Gastrocnemius medialis (tissue), 4 donors: ENCODE data around the gene NR1D1. TPM values are rescaled to one million over a fixed set of nuclear protein-coding genes. Genes with fewer than 3 reads are reported as not detected.
"Not testable (repeated sequence)": the region's sequence is repeated elsewhere in the genome, so short reads cannot be mapped to it uniquely, and the experiment has no call there.

Experiments used
- ATAC-seq, 2 donors: fragments of 150-250 bp; one replicate each; pipeline ENCODE4 v1.9.1; 2016
- DNase-seq, 2 donors: peaks; one replicate each; pipeline ENCODE4 v3.0.0-alpha.2; 2019
- H3K27ac ChIP-seq, 4 donors: fragments of 200-600 bp; sonication (generic); 1 replicate in 1 of 4; 2 replicates in 3 of 4; pipeline ENCODE4 v1.5.1; 2016 to 2018; ENCODE audit warnings: mild to moderate bottlenecking in 2 of 4, moderate library complexity in 1 of 4
- H3K27me3 ChIP-seq, 3 donors: fragments of 200-600 bp; sonication (generic) in 2 of 3; 1 replicate in 1 of 3; 2 replicates in 2 of 3; pipeline versions ENCODE4 v1.5.1 to v1.6.0; 2016 to 2019; ENCODE audit warnings: mild to moderate bottlenecking in 1 of 3, moderate library complexity in 1 of 3
- H3K36me3 ChIP-seq, 2 donors: fragments of 200-600 bp; sonication (generic) in 1 of 2; one replicate each; pipeline ENCODE4 v1.5.1; 2017 to 2018
- H3K4me1 ChIP-seq, 2 donors: fragments of 200-600 bp; sonication (generic) in 1 of 2; one replicate each; pipeline ENCODE4 v1.5.1; 2016 to 2017; ENCODE audit warnings: mild to moderate bottlenecking in 2 of 2
- H3K4me3 ChIP-seq, 4 donors: fragments of 200-600 bp; sonication (generic) in 3 of 4; 1 replicate in 1 of 4; 2 replicates in 3 of 4; pipeline ENCODE4 v1.5.1; 2016 to 2019; ENCODE audit warnings: mild to moderate bottlenecking in 2 of 4
- H3K9me3 ChIP-seq, 3 donors: fragments of 200-600 bp; sonication (generic) in 2 of 3; 1 replicate in 1 of 3; 2 replicates in 2 of 3; pipeline ENCODE4 v1.5.1; 2016 to 2019
- POLR2A ChIP-seq, 2 donors: fragments of 450-650 bp; IDR thresholded peaks; one replicate each; pipeline ENCODE4 v1.6.1; 2017; ENCODE audit warnings: antibody characterized with exemption in 2 of 2, mild to moderate bottlenecking in 2 of 2, moderate library complexity in 2 of 2
- in situ Hi-C, 4 donors: fragments of 200-750 bp; cut with MboI; loops; one replicate each; pipeline versions ENCODE4 v1.15.0 to v1.8.0; 2017; ENCODE audit warnings: low sequenced_read_pairs in 4 of 4
- intact Hi-C: fragments of 100-400 bp; cut with DNase I; formaldehyde crosslinking; loops from one replicate; pipeline ENCODE4 v1.15.1; 2023; ENCODE audit warnings: low total_unique reads
- total RNA-seq, 4 donors: library from RNA; depleted of rRNA; stranded (reverse); fragments of >200 nt; gene quantifications; one replicate each; pipeline versions ENCODE4 v1.1.0 to v1.2.3, GENCODE V29; 2016
- TF ChIP-seq, protein P1 (sequence below), 5 experiments: fragments of 450-650 bp in 3 of 5; fragments of 200-600 bp in 2 of 5; sonication (generic) in 2 of 5; IDR thresholded peaks in 4 of 5; conservative IDR thresholded peaks in 1 of 5; 1 replicate in 4 of 5; 2 replicates in 1 of 5; pipeline ENCODE4 v1.5.1; 2016 to 2019; ENCODE audit warnings: antibody characterized with exemption in 5 of 5, mild to moderate bottlenecking in 3 of 5, moderate library complexity in 3 of 5

NR1D1 gene
- total RNA-seq: 10 to 100 TPM; 16.0 to 34.2 (median 18.3) TPM

- H3K9me3 ChIP-seq: no peaks in the 10 kb centered on the region
- H3K27ac ChIP-seq: peak within 1 kb of the TSS; percentile 93 to 100 (median 96)
- peak; percentile 98 to 99 for TF ChIP-seq POLR2A (IDR thresholded peaks at IDR 0.05)
- TF ChIP-seq, protein P1, sequence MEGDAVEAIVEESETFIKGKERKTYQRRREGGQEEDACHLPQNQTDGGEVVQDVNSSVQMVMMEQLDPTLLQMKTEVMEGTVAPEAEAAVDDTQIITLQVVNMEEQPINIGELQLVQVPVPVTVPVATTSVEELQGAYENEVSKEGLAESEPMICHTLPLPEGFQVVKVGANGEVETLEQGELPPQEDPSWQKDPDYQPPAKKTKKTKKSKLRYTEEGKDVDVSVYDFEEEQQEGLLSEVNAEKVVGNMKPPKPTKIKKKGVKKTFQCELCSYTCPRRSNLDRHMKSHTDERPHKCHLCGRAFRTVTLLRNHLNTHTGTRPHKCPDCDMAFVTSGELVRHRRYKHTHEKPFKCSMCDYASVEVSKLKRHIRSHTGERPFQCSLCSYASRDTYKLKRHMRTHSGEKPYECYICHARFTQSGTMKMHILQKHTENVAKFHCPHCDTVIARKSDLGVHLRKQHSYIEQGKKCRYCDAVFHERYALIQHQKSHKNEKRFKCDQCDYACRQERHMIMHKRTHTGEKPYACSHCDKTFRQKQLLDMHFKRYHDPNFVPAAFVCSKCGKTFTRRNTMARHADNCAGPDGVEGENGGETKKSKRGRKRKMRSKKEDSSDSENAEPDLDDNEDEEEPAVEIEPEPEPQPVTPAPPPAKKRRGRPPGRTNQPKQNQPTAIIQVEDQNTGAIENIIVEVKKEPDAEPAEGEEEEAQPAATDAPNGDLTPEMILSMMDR (IDR thresholded peaks at IDR 0.05 in 4 of 5, conservative IDR thresholded peaks at IDR 0.05 in 1 of 5): no peak
- no peak for DNase-seq
- peak within 1 kb of the TSS; percentile 76 to 100 (median 82) for H3K4me3 ChIP-seq
- in situ Hi-C loops: no loop called here
- H3K27me3 ChIP-seq: no peaks in the 10 kb centered on the region
- peaks cover 0 to 20% of the 10 kb centered on the region in 2 donors for H3K36me3 ChIP-seq
- peaks cover 78 to 80% of the 10 kb centered on the region in 2 donors for H3K4me1 ChIP-seq
- intact Hi-C loops: no loop called here
- ATAC-seq: no peak
Measured at GRCh38 chr17:40100419-40100668, at the start of gene NR1D1. TSS of gene NR1D1 (minus strand) at chr17:40100589. CDS start at chr17:40100094, 495 bp downstream.

DNA sequence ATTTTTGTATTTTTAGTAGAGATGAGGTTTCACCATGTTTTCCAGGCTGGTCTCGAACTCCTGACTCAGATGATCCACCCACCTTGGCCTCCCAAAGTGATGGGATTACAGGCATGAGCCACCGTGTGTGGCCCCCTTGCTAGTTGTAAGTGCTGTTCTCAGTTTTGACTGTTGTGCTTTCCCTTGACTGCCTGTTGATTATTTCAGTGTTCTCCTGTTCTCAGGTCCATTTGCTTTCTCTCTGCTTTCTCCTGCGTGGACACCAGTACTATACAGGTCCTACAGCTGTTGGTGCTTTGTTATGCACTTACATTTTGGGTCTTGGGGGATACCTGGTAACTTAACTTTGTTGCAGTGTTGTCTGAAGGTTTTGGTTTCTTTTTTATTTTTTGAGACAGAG, 48.1 kb upstream of the NR1D1 start:
- Histone ChIP-seq H3K27ac (peak overlapping the region; percentile 1 to 36 (median 18)), H3K27me3 (no peaks in the 10 kb centered on the region), H3K4me3 (no peak overlapping the region), H3K9me3 (no peaks in the 10 kb centered on the region), H3K4me1 (peaks cover 13 to 25% of the 10 kb centered on the region in 2 donors), H3K36me3 (peaks cover 0 to 34% of the 10 kb centered on the region in 2 donors)
- ATAC-seq: no peak
- intact Hi-C loops: no loop called here
- TF ChIP-seq, protein P1 (IDR thresholded peaks at IDR 0.05 in 4 of 5, conservative IDR thresholded peaks at IDR 0.05 in 1 of 5): no peak
- TF ChIP-seq POLR2A (IDR thresholded peaks at IDR 0.05): no peak
- in situ Hi-C loops: no loop called here
- no peak for DNase-seq

GRCh38 chr17:40145476-40145875, 45.1 kb upstream of the NR1D1 start:
- peaks cover 23 to 40% of the 10 kb centered on the region in 2 donors for H3K4me1 ChIP-seq
- H3K4me3 ChIP-seq: no peak overlapping the region
- intact Hi-C loops (no loop called here), in situ Hi-C loops (no loop called here)
- TF ChIP-seq, protein P1 (IDR thresholded peaks at IDR 0.05 in 4 of 5, conservative IDR thresholded peaks at IDR 0.05 in 1 of 5): no peak
- TF ChIP-seq POLR2A (IDR thresholded peaks at IDR 0.05): no peak
- DNase-seq (no peak), ATAC-seq (no peak)
- H3K27ac ChIP-seq: no peak overlapping the region
- no peaks in the 10 kb centered on the region for H3K27me3 ChIP-seq
- H3K9me3 ChIP-seq: no peaks in the 10 kb centered on the region
- H3K36me3 ChIP-seq: peaks cover 0 to 51% of the 10 kb centered on the region in 2 donors

DNA sequence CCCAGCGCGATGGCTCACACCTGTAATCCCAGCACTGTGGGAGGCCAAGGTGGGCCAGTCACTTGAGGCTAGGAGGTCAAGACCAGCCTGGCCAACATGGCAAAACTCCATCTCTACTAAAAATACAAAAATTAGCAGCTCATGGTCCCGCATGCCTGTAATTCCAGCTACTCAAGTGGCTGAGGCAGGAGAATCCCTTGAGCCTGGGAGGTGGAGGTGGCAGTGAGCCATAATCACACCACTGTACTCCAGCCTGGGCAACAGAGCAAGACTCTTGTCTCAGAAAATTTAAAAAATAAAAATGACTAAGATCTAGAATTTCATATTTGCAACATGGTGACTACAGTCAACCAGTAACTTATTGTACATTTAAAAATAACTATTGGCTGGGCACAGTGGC, 42.8 kb upstream of the NR1D1 start:
- H3K4me1 ChIP-seq: peaks cover 36 to 50% of the 10 kb centered on the region in 2 donors
- ATAC-seq, in situ Hi-C loops: not testable (repeated sequence)

GRCh38 chr17:40139566-40140058, 39.2 kb upstream of the NR1D1 start:
- H3K36me3 ChIP-seq: peaks cover 2 to 42% of the 10 kb centered on the region in 2 donors
- H3K27ac ChIP-seq: peak overlapping the region; percentile 91 to 100 (median 96)
- H3K4me3 ChIP-seq: peak overlapping the region; percentile 72 to 87 (median 77)
- no peaks in the 10 kb centered on the region for H3K9me3 ChIP-seq
- DNase-seq (peak in 1 of 2 donors; percentile 35), ATAC-seq (peak; percentile 17 to 34)
- peaks cover 34% of the 10 kb centered on the region in 2 donors for H3K4me1 ChIP-seq
- intact Hi-C loops (loop anchor here (1.0 kb wide), 2 partner anchors 15 to 26 kb away; no protein-coding TSS in a partner anchor), in situ Hi-C loops (no loop called here)
- TF ChIP-seq, protein P1 (IDR thresholded peaks at IDR 0.05 in 4 of 5, conservative IDR thresholded peaks at IDR 0.05 in 1 of 5): peak in 1 of 5 experiments; percentile 18
- no peak for TF ChIP-seq POLR2A (IDR thresholded peaks at IDR 0.05)
- no peaks in the 10 kb centered on the region for H3K27me3 ChIP-seq

More for the DNA sequence above, 42.8 kb upstream of the NR1D1 start:
- DNase-seq, intact Hi-C loops, H3K4me3 ChIP-seq, H3K27me3 ChIP-seq, H3K9me3 ChIP-seq: not testable (repeated sequence)
- peak overlapping the region in 3 of 4 donors; percentile 45 to 100 (median 91) for H3K27ac ChIP-seq
- H3K36me3 ChIP-seq: peaks cover 0 to 42% of the 10 kb centered on the region in 2 donors
